H54 (cell line): ENCODE measurements around the gene FCHSD1.

Source experiments
- DNase-seq: peaks from one replicate; pipeline ENCODE4 v3.0.0; 2011; ENCODE audit warnings: low spot score, mixed read lengths; ENCODE audit not compliant: insufficient read length
- FAIRE-seq: peaks from 3 replicates; lab custom pipeline; 2011; peaks lifted over from hg19 to GRCh38; lab: Jason Lieb, UNC
- POLR2A ChIP-seq: IDR thresholded peaks from 2 replicates; pipeline ENCODE4 v1.6.1; 2011; ENCODE audit warnings: low read depth, mild to moderate bottlenecking, low read length

The FCHSD1 gene

DNA sequence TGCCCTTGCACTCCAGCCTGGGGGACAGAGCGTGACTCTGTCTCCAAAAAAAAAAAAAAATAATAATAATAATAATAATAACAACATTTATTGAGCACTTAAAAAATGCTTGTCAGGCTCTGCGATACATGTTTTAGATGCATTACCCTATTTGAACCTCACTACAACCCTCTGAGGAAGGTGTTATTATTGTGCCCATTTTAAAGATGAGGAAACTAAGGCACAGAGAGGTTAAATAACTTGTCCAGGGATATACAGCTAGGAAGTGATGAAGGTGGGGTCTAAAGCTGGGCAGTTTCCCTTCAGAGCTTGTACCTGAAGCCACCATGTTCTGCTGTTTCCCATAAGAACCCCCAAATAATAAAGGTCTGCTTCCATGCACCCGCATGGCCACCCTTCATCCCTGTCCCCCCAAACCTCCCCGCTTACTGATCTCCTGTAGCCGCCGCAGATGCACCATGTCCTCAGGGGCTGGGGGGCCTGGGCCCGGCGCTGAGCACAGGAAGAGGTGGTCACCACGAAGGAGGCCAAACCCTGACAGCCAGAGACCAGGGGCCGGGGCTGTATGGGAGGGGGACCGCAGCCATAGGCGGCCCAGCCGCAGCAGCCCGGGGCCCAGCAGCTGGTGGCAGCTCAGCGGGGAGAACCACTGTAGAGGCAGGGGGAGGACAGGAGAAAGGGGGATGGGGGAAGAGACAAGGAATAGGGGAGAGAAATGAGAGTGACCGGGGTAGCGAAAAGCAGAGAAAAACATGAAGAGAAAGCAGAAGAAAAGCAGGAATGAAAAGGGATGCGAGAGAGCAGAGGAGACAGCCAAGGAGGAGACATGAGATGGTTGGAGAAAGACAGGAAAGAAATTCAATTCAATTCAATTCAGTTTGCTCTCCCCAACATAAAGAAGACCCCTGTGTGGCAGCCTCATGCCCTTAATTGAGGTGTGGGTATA, 15.1 kb upstream of the FCHSD1 start:
- FAIRE-seq (no peak), DNase-seq (no peak)
- TF ChIP-seq POLR2A: no peak

DNA sequence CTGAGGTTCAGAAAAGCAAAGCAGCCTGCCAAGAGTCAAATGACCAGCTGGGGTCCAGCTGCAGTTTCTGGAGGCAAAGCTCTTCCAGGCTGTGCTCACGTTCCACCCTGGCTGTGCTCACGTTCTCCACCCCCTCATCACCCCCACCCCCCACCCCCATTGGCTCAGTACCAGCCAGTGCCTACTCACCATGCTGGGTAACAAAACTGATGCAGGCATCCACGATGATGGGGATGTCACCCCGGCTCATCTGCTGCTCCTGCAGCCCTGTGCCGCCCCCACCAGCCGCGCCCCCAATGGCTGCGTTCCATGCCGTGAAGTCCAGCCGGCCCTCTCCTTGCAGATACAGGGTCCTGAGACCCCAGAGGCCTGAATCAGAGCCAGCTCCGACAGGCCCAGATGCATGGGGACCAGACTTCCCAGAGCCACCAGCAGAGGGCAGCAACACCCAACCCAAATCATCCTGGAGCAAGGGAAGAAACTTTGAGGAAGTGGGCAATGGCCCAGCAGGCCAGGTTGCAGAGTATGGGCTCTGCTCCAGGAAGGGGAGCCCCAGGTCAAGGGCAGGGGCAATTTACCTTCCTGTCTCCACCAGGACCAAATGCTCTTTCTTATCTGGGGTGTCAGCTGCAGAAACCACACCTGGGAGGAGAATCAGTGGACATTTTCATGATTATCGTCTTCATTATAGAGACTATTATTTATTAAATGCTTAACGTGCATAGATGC, 13.7 kb upstream of the FCHSD1 start:
- no peak for TF ChIP-seq POLR2A
- DNase-seq (peak; percentile 79), FAIRE-seq (no peak)

DNA sequence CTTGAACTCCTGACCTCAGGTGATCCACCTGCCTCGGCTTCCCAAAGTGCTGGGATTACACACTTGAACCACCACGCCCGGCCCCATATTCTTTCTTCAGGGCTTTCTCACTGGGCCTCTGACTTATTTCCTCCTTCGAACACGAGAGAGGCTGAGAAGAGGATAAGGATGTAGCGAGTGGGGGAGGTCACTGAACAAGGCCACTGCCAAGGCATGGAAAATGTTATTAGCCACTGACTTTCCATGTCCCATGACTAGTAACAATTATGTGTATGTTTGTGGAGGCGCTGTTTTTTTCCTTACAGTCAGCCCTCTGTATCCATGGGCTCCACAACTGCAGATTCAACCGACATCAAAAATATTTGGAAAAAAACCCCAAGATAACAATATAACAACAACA, 12.3 kb upstream of the FCHSD1 start:
- DNase-seq (no peak), FAIRE-seq (no peak)
- no peak for TF ChIP-seq POLR2A

DNA sequence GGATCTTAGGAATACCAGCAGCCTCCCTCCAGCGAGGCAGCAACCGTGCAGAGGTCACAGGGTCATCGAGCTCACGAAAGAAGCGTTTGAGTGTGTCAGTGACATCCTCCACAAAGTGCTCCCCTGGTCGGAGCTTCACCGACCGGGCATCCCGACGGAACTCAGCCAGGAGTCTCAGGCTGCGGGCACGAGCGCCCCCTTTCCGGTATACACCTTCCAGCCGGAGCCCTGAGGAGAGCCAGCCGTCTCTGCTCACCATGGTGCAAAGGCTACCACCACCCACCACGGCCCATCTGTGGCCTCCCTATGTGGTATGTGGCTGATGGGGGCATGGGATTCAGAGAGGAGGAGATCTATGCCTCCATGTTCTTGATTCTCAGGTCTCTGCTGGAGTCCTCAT, 10.8 kb upstream of the FCHSD1 start:
- TF ChIP-seq POLR2A: no peak
- FAIRE-seq: no peak
- DNase-seq: no peak

DNA sequence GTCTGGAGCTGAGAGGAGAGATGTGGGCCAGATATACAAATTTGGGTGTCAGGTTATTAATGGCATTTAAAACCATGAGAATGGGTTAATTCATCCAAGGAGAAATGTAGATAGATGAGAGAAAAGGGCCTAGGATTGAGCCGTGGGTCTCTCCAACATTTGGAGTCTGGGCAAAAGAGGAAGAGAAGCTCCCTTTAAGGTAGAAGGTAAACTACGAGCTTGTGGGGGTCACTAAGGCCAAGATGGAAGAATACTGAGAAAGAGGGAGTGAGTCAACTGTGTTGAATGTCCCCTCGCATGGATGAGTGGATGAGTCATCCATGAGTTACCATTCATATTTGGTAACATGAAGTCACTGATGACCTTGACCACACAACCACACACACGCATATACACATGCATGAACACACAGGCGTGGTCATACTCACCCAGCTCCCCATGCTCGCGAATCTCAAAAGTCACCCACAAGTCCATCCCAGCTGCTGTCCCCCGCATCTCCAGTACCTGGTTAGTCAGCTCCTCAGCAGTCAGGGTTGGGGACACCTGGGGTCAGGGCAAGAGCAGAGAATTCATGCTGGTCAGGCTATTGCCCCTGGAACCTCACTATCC, 6.8 kb upstream of the FCHSD1 start:
- FAIRE-seq: peak; percentile 57

DNA sequence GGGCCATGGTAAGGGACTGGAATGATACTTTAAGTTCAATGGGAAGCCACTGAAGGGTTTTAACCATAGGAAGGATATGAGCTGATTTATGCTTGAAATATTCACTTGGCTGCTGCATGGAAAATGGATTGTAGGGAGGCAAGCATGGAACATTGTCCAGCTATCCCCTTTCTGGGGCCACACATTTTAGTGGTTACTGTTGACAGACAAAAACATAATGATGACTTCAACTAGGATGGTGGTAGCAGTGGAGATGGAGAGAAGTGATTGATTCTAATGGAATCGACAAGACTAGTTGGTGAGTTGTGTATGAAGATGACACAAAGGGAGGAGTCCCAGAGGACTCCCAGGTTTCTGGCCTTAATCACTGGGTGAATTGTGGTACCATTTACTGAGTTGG, 6.2 kb upstream of the FCHSD1 start:
- FAIRE-seq (no peak), DNase-seq (no peak)
- TF ChIP-seq POLR2A: no peak

More for the DNA sequence above, 6.8 kb upstream of the FCHSD1 start:
- DNase-seq: peak; percentile 82
- no peak for TF ChIP-seq POLR2A

DNA sequence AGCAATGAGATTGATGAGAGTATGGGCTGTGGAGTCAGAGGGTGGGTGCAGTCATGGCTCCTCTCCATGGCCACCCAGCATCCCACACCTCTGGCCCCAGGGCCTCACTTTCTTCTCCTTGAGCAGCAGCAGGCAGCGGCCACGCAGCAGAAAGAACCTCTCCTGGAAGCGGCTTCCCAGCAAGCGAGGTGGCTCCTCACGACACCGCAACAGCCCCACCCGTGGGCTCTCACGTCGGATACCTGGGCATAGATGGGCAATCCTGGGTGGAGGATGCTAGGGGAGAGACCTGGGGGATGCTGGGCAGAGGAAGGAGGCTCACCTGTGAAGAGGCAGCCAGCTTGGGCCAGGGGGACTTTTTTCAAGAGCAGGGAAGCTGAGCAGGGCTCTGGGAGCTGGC, 5.2 kb upstream of the FCHSD1 start:
- no peak for TF ChIP-seq POLR2A
- DNase-seq (no peak), FAIRE-seq (no peak)

DNA sequence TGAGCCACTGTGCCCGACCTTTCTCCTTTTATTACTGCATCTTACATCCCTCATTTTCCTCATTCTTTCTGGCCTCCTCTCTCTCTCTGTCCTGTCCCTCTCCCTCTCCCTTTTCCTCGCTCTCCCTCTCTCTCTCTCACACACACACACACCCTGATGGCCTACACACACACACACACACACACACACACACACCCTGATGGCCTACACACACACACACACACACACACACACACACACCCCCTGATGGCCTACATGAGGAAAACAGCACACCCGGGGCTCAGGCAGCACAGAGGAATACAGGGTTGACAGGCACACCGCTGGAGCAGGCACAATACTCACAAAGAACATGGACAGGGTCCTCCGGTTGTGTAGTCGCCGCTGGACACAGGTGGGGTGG, 3.8 kb upstream of the FCHSD1 start:
- DNase-seq (no peak), FAIRE-seq (no peak)
- TF ChIP-seq POLR2A: no peak

DNA sequence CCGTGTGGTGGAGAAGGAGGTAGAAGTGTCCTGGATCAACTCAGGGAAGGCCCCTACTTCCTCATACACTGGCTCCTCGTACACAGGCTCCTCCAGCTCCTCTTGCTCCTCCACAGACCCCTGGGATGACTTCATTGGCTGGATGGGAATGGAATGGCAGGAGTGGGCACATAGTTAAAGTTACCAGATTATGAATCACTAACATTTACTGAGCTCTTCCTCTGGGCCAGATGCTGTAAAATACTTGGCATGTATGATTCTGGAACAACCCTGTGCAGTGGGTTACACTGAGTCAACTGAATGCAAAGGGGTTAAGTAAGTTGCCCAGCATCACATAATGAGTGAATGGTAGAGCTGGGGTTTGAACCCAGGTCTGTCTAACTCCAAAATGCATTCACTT, 3.1 kb upstream of the FCHSD1 start:
- FAIRE-seq (no peak), DNase-seq (peak; percentile 56)
- TF ChIP-seq POLR2A: no peak

DNA sequence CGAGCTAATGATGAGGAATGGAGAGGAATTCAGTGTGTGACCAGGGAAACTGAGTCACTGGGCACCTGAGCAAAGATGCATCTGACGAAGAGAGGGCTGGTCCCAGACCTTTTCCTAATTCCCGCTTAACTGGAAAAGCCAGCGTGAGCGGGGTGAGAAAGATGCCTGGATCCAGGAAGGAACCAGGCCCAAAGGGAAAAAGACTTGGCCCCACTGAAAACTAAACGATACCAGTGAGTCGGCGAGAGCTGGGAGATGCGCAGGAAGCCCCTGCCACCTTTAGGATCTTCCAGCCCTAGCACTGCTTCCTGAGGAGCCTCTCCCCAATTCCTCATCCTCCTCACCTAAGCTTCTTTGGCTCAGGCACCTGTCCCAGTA, 499 bp upstream of the FCHSD1 start:
- DNase-seq (no peak), FAIRE-seq (no peak)
- no peak for TF ChIP-seq POLR2A

DNA sequence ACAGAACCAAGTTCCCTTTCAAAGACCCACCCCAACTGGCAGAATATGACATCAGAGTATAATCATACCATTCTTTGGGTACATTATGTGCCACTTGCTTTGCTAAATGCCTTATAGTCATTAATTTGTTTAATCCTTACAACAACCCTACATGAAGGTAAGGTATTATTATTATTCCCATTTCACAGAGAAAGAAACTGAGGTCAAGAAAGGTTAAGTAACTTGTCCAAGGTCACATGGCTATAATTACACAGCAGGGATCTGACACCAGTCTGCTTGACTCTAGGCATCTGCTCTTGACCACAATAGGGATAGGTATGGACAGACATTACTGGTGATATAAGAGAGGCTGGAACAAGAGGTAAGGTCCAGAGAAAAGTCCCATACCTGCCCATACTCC, 1.2 kb downstream of the FCHSD1 start:
- TF ChIP-seq POLR2A: no peak
- DNase-seq: no peak
- no peak for FAIRE-seq

DNA sequence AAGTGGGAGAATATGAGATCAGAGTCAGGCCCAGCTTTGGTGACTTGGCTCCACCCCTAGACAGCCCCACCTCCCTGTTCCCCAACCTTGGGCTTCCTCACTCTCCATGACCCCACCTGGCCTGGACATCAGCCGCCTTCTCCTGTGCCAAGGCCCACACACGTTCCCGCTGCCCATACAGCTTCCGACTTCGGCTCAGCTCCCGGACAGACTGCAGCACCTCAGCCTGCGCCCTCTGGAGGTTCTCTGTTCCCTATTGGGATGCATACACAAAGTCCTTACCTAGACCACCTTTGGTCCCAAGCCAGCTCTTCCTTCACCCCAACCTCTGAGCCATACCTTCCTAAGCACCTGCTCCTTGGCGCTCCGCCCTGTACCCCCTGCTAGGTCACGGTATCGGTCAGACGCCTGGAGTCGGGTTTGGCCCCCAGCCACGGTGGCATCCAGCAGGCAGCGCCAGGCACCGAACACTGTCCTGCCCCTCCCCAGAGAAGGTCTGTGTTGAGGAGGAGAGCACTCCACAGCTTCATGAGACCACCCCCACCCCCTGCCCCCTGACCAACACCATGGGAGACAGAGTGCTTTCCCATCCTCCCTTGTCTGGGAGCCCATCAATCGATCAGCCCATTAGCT, 2.0 kb downstream of the FCHSD1 start:
- FAIRE-seq: no peak
- TF ChIP-seq POLR2A: no peak
- DNase-seq: no peak

DNA sequence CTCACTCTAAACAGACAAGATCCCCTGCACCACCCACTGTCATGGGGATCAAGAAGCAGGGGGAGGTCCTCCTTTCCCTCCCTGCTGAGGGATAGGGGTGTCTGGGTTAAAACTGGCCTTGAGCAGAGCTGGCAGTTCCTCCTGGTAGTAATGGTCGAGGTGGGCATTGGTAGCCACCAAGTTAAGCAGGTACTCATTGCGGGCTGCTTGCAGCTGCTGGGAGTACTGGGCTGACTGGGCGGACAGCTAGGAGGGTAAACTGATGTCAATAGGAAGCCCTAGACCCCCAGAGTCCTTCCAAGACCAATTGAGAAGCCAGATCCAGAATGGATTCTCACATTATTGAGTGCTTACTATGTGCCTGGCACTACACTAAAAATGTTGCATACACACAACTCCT, 3.4 kb downstream of the FCHSD1 start:
- FAIRE-seq: no peak
- TF ChIP-seq POLR2A: no peak
- DNase-seq: no peak

DNA sequence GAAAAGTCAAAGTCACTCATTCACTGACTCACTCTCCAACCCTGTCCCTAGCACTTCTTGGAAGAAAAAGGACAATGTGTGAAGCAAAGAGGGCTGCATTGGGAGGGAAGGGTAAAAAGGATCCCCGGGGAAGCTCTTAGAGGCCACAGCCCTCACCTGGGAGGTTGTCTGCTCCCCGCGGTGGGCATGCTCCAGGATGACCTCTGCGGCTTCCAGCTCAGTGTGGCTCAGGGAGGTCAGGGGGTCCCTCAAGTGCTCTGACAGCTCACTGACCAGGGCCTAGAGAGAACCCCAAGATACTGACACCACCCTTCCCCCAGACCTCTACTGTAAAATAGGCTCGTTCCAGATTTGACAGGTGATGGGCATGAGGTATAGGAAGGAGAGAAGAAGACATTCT, 4.0 kb downstream of the FCHSD1 start:
- FAIRE-seq (no peak), DNase-seq (no peak)
- TF ChIP-seq POLR2A: no peak

DNA sequence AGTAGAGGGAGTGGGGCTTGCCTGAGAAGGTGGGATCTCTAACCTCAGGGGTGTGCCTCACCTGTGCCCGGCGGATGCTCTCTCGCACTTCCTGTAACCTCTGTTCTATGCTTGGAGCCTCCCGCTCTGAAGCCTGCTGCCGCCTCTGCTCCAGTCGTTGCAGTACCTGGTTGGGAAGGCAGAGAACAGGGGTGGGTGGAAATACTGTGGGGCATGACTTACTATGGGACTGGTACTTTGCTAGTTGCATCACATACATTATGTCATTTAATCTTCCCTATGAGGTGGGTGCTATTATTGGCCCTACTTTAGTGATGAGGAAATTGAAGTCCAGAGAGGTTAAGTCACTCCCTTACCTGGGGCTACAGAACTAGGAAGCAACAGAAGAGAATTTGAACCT, 5.2 kb downstream of the FCHSD1 start:
- FAIRE-seq: no peak
- DNase-seq: no peak
- TF ChIP-seq POLR2A: no peak
